NCI-H1694 treated with DMSO at 0.1 percent for 48 hours (cell line): ENCODE measurements around the gene FAM53C.

Experiments
- DNase-seq: peaks from one replicate; lab custom pipeline; 2025; lab: John Stamatoyannopoulos, UW

The FAM53C gene

GRCh38 chr5:138391859-138392386, 53.9 kb downstream of the FAM53C start:
- no peak for DNase-seq
